ENCODE results near the gene HSD17B2.
"Not testable (repeated sequence)": the region's sequence is repeated elsewhere in the genome, so short reads cannot be mapped to it uniquely, and the experiment has no call there.

The HSD17B2 gene

DNA sequence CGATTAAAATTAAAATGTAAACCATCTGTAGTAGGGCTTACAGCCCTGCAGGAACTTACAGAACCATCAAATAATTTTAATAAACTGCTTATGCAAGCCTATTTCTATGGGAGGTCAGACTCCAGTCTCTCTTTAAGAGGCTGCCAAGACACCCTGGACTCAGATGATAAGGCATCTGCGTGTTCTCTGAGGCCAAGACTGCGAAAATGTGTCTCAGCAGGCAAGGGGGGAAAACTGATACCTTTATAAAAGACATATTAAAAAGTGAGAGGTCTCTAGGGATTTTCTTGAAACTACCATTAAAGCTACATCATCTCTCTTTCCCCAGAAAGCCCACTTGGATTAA is 102.7 kb downstream of the HSD17B2 start:
- H3K9ac ChIP-seq (ENCODE audit: low read length), result no peak overlapping the region
- H3K36me3 ChIP-seq (ENCODE audit: insufficient read depth, low read length), result 0 out of 2 replicates have a peak, but pooled peaks cover 6% of the 10 kb centered on the region
- no peaks in the 10 kb centered on the region for H3K9me3 ChIP-seq (ENCODE audit: low read length)
- no peaks in the 10 kb centered on the region for H3K9me2 ChIP-seq (ENCODE audit: low read depth, low read length)
- no peaks in the 10 kb centered on the region for H3F3A ChIP-seq (ENCODE audit: insufficient read depth, low read length)
- no peak overlapping the region for H3K4me3 ChIP-seq (ENCODE audit: low read depth, low read length, poor library complexity, severe bottlenecking)
- H3K4me2 ChIP-seq (ENCODE audit: low read length), result no peak overlapping the region
- no peaks in the 10 kb centered on the region for H3K4me1 ChIP-seq (ENCODE audit: insufficient read depth, low read length, severe bottlenecking)
- H3K79me2 ChIP-seq (ENCODE audit: insufficient read depth, low read length), result no peaks in the 10 kb centered on the region
- H2AFZ ChIP-seq (ENCODE audit: low read length), result no peak overlapping the region
- H3K27me3 ChIP-seq (ENCODE audit: insufficient read depth, low read length), result no peaks in the 10 kb centered on the region
- TF ChIP-seq, protein P1, sequence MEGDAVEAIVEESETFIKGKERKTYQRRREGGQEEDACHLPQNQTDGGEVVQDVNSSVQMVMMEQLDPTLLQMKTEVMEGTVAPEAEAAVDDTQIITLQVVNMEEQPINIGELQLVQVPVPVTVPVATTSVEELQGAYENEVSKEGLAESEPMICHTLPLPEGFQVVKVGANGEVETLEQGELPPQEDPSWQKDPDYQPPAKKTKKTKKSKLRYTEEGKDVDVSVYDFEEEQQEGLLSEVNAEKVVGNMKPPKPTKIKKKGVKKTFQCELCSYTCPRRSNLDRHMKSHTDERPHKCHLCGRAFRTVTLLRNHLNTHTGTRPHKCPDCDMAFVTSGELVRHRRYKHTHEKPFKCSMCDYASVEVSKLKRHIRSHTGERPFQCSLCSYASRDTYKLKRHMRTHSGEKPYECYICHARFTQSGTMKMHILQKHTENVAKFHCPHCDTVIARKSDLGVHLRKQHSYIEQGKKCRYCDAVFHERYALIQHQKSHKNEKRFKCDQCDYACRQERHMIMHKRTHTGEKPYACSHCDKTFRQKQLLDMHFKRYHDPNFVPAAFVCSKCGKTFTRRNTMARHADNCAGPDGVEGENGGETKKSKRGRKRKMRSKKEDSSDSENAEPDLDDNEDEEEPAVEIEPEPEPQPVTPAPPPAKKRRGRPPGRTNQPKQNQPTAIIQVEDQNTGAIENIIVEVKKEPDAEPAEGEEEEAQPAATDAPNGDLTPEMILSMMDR (IDR thresholded peaks at IDR 0.05; ENCODE audit: low read length), result no peak
- H3K27ac ChIP-seq (ENCODE audit: low read depth, low read length, poor library complexity, severe bottlenecking), result no peak overlapping the region
- H4K20me1 ChIP-seq (ENCODE audit: insufficient read depth, low read length), result no peaks in the 10 kb centered on the region

DNA sequence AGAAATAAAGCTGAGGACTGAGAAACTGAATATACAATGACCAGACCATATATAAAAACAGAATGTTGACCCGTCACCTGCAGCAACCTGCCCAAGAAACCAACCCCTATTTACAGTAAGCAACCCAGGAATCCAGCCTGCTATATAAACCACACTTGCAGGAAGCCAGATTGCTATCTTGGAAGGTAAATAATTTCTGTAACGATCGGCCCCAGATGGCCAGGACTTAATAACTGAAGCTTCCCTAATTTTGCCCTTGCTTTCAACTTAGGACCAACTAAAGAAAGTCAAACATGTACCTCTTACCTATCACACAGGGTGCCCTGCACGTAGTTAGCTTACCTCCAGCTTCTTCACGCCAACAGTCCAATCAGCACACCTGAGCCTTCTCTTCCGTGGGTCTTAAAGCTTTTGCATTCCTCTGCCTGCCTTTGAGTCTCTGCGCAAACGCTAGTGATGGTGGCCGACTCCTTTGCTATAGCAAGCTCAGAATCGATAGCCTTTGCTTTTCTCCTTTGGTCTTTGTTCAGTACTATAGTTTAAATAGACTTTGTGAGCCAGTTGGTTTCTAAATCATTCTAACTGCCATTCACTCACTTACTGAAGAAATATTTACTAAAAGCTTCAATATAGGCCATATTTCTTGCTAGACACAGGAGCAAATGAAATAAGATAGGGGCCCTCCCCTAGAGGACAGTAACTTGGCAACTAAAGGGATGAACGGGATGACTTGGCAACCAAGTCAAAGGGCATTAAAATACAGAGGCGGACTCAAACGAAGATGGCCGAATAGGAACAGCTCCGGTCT is 103.6 kb downstream of the HSD17B2 start:
- H3K4me2 ChIP-seq (ENCODE audit: low read length), result no peak overlapping the region

DNA sequence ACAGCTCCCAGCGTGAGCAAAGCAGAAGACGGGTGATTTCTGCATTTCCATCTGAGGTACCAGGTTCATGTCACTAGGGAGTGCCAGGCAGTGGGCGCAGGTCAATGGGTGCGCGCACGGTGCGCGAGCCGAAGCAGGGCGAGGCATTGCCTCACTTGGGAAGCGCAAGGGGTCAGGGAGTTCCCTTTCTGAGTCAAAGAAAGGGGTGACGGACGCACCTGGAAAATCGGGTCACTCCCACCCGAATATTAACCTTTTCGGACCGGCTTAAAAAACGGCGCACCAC is 104.2 kb downstream of the HSD17B2 start:
- H3K9ac ChIP-seq (ENCODE audit: low read length), result not testable (repeated sequence)

More for the DNA sequence above, 103.6 kb downstream of the HSD17B2 start:
- Histone ChIP-seq H3K4me1 (ENCODE audit: insufficient read depth, low read length, severe bottlenecking) (no peaks in the 10 kb centered on the region), H3F3A (ENCODE audit: insufficient read depth, low read length) (no peaks in the 10 kb centered on the region), H4K20me1 (ENCODE audit: insufficient read depth, low read length) (no peaks in the 10 kb centered on the region), H3K27me3 (ENCODE audit: insufficient read depth, low read length) (no peaks in the 10 kb centered on the region), H3K9me2 (ENCODE audit: low read depth, low read length) (no peaks in the 10 kb centered on the region), H3K9me3 (ENCODE audit: low read length) (no peaks in the 10 kb centered on the region), H3K36me3 (ENCODE audit: insufficient read depth, low read length) (0 out of 2 replicates have a peak, but pooled peaks cover 6% of the 10 kb centered on the region), H3K4me3 (ENCODE audit: low read depth, low read length, poor library complexity, severe bottlenecking) (no peak overlapping the region), H3K27ac (ENCODE audit: low read depth, low read length, poor library complexity, severe bottlenecking) (no peak overlapping the region), H3K79me2 (ENCODE audit: insufficient read depth, low read length) (no peaks in the 10 kb centered on the region), H2AFZ (ENCODE audit: low read length) (no peak overlapping the region), H3K9ac (ENCODE audit: low read length) (no peak overlapping the region)
- no peak for TF ChIP-seq EZH2 (IDR thresholded peaks at IDR 0.05; ENCODE audit: borderline replicate concordance, low read length)
- TF ChIP-seq, protein P1 (IDR thresholded peaks at IDR 0.05; ENCODE audit: low read length), result no peak

DNA sequence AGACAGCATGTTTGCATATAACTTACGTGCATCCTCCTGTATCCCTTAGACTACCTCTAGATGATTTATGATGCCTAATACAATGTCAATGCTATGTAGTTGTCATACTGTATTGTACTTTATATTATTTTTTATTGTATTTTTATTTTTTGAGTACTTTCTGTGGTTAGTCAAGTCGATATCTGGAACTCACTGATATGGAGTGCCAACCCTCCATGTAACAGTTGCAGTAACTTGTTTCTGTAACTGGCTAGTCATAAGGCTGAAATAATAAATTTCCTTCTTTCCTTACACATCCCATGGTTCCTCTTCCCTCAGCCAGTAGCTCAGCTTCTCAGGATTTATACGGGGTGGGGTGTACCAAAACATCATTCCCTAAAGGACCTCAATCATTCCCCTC is 111.5 kb downstream of the HSD17B2 start:
- H3K27me3 ChIP-seq (ENCODE audit: insufficient read depth, low read length), result no peaks in the 10 kb centered on the region
- H3K9me2 ChIP-seq (ENCODE audit: low read depth, low read length), result no peaks in the 10 kb centered on the region
- TF ChIP-seq EZH2 (IDR thresholded peaks at IDR 0.05; ENCODE audit: borderline replicate concordance, low read length), result no peak
- TF ChIP-seq, protein P1 (IDR thresholded peaks at IDR 0.05; ENCODE audit: low read length), result no peak
- no peak overlapping the region for H3K27ac ChIP-seq (ENCODE audit: low read depth, low read length, poor library complexity, severe bottlenecking)
- H3K4me2 ChIP-seq (ENCODE audit: low read length), result no peak overlapping the region
- no peaks in the 10 kb centered on the region for H3K9me3 ChIP-seq (ENCODE audit: low read length)
- H3K4me3 ChIP-seq (ENCODE audit: low read depth, low read length, poor library complexity, severe bottlenecking), result no peak overlapping the region
- H3K9ac ChIP-seq (ENCODE audit: low read length), result no peak overlapping the region
- H3K4me1 ChIP-seq (ENCODE audit: insufficient read depth, low read length, severe bottlenecking), result no peaks in the 10 kb centered on the region
- peaks cover 44% of the 10 kb centered on the region for H3K36me3 ChIP-seq (ENCODE audit: insufficient read depth, low read length)
- no peaks in the 10 kb centered on the region for H3K79me2 ChIP-seq (ENCODE audit: insufficient read depth, low read length)
- H2AFZ ChIP-seq (ENCODE audit: low read length), result no peak overlapping the region
- no peaks in the 10 kb centered on the region for H4K20me1 ChIP-seq (ENCODE audit: insufficient read depth, low read length)
- no peaks in the 10 kb centered on the region for H3F3A ChIP-seq (ENCODE audit: insufficient read depth, low read length)

More for the DNA sequence above, 104.2 kb downstream of the HSD17B2 start:
- not testable (repeated sequence) for H3K27ac ChIP-seq (ENCODE audit: low read depth, low read length, poor library complexity, severe bottlenecking); H3K9me2 ChIP-seq (ENCODE audit: low read depth, low read length); H3K4me2 ChIP-seq (ENCODE audit: low read length); H2AFZ ChIP-seq (ENCODE audit: low read length); H3K79me2 ChIP-seq (ENCODE audit: insufficient read depth, low read length); H3K4me1 ChIP-seq (ENCODE audit: insufficient read depth, low read length, severe bottlenecking); H3K27me3 ChIP-seq (ENCODE audit: insufficient read depth, low read length); H3K4me3 ChIP-seq (ENCODE audit: low read depth, low read length, poor library complexity, severe bottlenecking); H4K20me1 ChIP-seq (ENCODE audit: insufficient read depth, low read length); H3K9me3 ChIP-seq (ENCODE audit: low read length); H3K36me3 ChIP-seq (ENCODE audit: insufficient read depth, low read length); H3F3A ChIP-seq (ENCODE audit: insufficient read depth, low read length)
